ENCODE measurements around the gene TMCO4.

TMCO4 gene

DNA sequence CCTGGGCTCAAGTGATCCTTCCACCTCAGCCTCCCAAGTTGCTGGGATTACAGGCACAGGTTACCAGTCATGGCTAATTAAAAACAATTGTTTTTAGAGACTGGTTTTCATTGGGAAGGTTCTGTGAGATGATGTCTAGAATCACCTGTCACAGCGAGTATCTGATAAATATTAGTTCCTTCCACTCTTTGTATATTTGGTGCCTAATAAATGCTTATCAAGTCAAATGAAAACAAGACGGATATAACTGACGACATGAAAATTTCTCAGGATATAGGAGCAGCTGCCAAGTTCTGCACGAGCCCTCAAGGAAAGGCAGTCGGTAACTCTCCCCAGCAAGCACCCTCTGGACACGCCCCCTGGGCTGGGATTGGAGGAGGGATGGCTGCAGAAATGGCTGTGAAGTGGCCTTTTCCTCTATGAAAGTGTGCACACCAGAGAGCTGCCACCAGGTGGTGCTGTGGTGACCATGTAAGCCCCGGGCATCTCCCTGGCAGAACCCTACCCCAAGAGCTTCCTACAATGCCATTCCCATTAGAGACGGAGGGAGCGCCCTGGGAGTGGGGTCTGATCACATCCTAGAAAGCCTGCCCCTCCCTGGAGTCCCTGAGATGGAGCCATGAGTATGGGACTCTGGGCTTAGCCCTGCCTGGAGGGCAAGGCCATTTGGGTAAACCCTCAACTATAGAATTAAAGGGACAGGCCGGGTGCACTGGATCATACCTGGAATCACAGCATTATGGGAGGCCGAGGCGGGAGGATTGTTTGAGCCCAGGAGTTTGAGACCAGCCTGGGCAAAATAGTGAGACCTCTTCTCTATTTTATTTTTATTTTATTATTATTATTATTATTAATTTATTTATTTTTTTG is 84.1 kb downstream of the TMCO4 start:
- peak; percentile 87 for DNase-seq (ENCODE audit: low spot score)

DNA sequence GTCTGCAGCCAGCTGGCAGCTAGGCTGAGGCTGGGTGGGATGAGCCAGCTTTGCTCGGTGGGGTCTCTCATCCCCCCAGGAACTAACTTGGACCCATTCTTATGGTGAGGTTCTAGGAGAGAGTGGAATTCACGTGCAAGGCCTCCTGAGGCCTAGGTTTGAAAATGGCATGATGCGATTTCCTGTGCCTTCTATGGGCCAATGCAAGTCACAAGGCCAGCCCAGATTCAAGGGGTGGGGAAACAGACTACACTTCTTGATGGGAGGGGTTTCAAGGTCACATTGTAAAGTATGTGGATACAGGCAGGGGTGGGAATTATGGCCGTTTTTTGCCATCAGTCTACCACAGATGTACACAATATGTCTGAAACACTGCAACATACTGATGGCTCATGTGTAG is 86.8 kb downstream of the TMCO4 start:
- DNase-seq (ENCODE audit: low spot score), result no peak

DNA sequence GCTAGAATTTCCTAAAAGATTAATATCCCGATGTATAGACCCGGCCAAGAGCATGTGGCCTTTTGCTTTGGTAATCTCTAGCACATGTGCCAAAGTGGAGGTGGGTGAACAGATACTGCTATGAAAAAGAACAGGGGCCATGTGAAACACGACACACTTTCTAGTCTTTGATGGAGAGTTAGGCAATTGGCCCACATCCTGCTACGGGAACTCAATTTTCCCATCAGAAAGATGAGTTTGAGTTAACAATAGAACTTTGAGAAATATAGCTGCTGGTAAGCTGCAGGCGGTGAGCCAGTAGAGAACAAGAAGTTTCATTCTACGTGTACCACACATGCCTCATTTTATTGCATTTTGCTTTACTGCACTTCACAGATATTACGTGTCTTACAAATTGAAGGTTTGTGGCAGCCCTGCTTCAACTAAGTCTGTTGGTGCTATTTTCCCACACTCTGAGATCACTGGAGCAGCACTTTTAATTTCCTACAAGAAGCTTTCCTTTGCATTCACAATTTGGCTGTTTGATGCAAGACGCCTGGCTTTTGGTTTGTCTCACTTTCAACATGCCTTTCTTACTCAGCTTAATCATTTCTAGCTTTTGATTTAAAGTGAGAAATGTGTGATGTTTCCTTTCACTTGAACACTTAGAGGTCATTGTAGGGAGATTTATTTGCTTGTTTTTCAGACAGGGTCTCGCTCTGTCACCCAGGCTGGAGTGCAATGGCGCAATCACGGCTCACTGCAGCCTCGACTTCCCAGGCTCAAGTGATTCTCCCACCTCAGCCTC is 88.7 kb downstream of the TMCO4 start:
- peak; percentile 37 for DNase-seq (ENCODE audit: low spot score)

DNA sequence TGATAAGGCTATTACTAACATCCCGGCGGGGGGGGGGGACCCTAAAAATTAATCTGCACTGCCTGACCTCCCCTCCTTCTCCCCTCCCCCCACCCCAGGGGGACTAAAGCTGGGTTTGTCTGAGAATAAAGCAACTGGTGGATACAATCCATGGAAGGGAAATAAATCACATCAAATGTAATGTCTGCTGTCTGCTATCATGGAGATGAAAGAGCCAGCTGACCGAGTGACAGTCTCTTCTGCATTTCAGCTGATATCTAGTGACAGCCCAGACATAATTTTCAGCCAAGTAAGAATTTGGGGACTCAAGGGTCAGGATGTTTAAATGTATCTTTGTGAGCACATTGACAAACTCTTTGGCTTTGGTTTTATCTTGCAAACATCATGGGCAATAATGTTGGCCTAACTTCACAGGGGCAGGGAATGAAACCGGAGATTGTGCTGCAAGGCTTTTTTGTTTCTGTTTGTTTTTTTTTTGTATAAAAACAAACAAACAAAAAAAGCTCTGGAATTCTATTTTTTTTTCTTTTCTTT is 90.4 kb downstream of the TMCO4 start:
- no peak for DNase-seq (ENCODE audit: low spot score)

DNA sequence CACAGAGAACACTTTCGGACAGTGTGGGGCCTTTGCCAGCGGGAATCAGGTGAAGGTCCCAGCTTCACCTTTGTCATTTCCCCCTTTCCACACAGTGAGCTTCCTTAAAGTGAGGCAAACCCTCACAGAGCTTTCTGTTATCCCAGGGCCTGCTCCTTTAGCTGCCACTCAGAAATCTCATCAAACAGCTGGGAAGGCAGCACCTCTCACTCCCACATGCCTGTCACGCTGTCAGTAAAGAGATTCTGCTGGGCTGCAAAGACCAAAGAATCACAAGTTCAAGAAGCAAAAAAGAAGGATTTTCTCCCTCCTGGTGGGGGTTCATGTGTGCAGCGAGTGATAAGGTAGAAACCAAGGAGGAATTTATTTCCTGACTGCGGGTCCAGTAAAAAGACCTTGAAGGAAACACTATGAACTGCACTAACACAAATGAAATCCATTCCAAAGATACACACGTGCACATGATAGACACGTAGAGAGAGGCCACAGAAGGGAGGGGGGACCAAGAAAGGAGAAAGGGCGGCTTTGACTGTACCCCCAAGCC is 91.1 kb downstream of the TMCO4 start:
- no peak for DNase-seq (ENCODE audit: low spot score)

DNA sequence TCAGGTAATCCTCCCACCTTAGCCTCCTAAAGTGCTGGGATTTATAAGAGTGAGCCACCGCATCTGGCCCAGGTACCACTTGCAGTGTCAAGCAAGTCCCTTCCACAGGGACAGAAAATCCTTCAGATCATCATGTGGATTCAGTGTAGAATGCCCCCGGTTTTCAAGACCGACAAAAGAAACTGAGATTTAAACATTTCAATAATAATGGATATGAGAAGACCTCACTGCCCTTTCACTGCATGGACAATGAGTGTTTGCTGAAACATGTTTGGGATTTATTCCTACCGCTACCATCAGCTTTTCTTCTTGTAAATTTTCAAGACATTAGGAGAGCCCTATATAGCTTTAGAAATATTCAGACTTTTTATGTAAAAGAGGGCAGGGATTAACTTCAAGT is 93.6 kb downstream of the TMCO4 start:
- no peak for DNase-seq (ENCODE audit: low spot score)

DNA sequence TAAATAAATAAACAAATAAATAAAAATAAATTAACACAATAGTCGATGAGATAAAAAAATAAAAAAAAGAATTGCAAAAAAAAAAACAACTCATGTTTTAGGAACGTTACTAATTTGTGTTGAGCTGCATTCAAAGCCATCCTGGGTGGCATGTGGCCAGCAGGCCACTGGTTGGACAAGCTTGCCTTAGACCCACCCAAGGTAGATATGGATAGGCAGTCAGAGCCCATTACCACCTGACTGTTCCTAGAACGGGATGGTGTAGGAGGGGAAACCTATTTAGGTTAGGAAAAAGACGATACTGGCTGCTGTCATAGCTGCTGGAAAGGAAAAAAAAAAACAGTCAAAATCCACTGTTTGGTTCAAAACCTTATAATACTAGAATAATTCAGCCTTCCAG is 94.3 kb downstream of the TMCO4 start:
- no peak for DNase-seq (ENCODE audit: low spot score)

DNA sequence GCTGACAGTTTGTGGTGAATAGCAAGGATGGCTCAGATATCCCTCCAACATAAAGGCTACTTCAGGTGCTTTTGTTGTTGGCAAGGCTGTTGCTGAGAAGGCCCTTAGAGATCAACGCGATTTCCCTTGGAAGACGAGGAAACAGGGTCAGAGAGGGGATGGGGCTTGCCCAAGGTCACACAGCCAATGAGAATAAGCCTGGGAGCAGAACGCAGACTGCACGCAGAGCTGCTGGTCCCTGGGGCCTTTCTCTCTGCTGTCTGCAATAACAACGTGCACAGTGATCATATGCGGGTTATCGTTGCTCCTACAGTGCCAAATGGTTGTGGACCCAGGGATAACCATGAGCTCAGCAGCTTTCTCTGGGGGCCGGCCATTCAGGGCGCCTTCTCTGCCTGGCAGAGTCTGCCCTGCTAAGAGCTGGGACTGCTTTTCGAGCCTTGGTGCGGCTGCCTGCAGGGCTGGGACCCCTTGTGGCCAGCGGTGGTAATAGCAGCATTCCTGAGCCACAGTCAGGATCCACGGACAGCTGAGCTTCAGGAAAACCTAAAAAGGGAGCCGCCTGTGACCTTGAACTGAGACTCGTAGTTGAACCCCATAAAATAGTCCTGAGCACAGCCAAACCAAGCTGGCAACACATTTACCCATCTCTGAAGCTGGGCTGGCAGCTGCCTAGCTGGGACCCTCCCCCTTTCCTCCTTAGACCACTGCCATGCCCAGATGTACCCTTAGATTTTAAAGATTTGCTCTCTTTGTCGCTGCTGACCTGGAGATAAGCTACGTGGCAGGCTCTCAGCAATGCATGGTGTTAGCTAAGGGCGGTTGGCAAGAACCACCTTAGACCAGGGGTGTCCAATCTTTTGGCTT is 95.2 kb downstream of the TMCO4 start:
- peak; percentile 83 for DNase-seq (ENCODE audit: low spot score)

DNA sequence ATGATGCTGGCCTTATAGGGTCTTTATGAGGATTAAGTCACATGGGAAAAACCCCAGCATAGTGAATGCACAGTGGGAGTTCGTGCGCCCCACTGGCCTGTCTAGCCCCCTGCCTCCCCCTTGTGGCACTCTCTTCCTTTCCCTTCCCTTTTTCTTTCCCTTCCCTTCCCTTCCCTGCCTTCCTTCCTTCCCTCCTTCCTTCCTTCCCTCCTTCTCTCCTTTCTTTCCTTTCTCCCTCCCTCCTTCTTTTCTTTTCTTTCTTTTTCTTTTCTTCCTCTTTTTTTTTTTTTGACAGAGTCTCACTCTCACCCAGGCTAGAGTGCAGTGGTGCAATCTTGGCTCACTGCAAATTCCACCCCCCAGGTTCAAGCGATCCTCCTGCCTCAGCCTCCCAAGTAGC is 96.4 kb downstream of the TMCO4 start:
- no peak for DNase-seq (ENCODE audit: low spot score)

DNA sequence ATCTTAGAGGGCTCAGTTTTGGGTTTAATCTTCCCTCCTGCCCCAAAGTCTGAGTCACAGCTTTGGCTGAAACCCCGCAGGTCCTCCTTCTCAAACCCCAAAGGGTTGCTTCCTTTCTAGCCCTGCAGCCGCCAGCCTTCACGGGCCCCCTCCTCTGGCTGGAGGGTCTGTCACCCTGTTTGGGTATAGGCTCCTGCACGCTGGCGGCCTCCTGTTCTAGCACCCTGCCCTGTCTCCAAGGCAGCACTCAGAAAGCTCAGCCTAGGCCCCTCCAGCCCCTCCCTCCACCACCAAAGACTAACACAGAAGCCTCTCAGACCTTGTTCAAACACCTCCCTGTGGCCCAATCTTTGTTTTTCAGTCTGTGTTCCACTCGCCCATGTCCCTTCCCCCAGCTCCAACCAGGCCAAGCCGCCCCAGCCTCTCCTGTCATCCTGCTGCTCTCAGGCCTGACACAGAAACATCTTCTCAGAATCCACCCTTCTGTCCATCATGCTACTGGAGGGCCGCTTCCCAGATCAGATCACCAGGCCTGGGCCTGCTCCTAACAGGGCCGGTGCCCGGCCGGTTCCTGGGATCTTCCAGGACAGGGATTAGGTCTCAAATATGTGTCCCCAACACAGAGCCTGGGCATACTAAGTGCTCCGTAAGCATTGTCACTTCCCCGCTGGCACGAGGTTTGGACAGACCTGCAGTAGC is 99.5 kb downstream of the TMCO4 start:
- DNase-seq (ENCODE audit: low spot score), result no peak

DNA sequence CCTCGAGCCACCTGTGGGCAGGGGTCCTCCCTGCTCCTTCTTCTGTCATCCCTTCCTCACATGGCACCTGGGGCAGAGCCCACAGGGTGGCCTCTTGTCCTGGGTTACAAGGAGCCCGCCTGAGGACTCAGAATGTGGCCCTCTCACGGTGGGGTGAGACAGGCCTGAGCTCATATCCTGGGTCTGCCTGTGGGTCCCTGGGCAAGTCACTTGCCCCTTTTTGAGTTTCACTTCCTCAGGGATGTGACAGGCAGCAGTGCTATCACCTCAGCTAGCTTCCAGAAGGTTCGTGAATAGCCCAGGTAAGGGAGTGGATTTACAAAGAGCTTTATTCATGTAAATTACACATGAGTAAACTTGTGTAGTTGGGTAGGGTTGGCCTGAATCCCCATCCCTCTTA is 101.5 kb downstream of the TMCO4 start:
- no peak for DNase-seq (ENCODE audit: low spot score)

DNA sequence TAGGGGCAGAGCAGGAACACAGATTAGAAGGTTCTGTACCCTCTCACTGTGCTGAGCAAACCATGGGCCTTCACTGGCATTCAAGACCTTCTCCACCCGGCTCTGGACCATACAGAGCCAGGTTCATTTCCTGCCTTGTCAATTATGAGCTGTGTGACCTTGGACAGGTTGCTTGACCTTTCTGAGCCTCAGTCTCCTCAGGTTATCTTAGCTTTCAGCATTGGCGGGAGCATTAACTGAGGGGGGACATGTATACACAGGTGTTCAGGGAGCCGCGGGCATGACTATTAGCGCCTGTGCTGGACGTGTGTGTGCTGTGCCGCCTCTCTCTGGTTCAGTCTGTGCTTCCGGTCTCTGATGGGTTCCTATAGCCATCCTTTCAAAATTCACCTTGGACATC is 102.9 kb downstream of the TMCO4 start:
- DNase-seq (ENCODE audit: low spot score), result no peak

DNA sequence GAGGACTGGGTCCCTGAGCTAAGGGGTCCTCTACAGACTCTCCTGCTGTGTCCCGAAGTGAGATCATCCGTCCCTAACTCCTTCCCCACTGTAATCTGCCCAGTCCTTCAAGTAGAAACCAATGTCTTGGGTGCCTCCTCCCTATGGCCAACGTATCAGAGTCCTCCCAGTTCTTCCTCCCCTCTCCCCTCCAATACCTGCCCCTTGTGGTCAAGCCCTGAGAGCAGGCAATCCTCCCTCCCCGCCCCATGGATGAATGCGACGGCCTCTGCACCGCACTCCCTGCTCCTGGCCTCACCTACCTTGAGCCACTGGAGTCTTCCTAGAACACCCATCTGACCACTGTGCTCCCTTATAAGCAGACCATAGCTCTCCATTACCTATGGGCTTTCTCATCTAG is 103.9 kb downstream of the TMCO4 start:
- no peak for DNase-seq (ENCODE audit: low spot score)

DNA sequence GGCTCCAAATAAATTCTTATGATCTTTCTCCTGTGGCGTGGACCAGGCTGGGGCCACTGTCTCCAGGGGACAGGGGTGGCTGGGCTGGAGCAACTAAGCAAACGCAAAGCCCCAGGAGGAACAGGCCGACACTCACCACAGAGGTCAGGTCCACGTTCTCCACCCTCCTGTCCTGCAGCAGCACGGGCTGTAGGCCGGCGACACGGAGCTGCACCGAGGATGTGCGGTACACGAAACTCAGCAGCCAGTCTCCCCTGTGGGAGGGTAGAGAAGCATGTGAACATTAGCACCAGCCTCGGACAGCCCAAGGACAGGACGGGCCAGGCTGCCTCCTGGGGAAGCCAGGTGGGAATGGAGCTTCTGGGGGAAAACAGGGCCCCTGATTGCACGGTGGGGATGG is 105.4 kb downstream of the TMCO4 start:
- DNase-seq (ENCODE audit: low spot score), result no peak

DNA sequence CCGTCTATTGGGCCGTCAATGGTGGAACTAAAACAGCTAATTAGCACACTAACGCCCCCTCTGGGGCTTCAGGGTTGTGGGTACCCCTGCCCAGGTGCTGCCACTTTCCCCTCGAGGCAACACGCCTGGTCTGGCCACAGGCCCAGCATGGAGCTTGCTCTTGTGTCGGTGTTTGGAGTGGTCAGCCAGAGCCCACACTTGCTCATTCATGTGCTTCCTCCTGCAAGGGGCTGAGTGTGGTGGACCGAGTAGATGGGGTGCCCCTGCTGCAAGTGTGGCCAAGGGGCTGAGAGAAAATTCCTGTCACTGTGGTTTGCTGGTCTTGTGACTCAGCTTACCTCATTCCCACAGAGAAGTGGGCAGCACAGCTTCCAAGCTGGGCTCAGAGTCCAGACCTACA is 109.4 kb downstream of the TMCO4 start:
- no peak for DNase-seq (ENCODE audit: low spot score)

DNA sequence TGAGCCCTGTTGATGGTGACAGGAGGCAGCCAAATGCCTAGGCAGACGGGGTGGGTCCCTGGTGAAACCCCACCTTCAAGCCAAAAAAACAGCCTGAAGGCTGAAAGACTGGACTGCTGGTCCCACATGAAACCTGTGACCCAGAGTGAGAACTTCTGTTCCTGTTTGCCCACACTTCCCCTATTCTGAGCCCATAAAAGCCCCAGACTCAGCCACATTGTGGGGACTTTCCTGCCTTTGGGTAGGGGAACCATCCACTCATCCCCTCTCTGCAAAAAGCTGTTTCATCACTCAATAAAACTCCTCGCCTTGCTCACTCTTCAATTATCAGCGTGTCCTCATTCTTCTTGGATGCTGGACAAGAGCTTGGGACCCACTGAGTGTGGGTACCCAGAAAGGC is 109.9 kb downstream of the TMCO4 start:
- no peak for DNase-seq (ENCODE audit: low spot score)

DNA sequence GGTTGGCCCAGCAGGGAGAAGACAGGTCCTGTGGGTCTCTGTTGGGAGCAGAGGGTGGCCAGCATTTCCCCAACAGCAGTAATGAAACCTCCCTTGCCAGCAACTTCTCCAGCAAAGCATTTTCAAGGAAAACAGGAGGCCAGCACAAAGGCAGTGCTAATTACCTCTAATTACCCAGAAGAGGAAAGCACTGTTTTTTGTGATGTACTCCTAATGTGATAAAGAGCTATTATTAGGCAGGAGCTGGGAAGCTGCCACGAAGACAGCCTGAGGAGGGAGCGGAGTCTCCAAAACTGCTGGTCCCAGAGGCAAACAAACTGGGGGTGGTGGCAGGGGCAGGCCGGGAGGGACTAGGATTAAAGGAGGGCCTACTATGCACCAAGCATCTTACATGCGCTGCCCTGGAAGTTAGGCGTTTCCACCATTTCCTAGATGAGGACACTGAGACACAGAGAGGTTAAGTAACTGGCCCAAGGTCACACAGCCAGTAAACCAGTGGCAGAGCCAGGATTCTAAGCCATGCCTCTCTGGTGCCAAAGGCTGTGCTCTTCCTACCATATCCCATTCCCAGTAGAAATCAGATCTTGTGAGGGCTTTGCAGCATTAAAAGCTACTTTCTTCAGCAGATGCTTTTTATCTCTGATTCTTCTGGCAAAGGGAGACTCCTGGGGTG is 110.5 kb downstream of the TMCO4 start:
- DNase-seq (ENCODE audit: low spot score), result no peak

DNA sequence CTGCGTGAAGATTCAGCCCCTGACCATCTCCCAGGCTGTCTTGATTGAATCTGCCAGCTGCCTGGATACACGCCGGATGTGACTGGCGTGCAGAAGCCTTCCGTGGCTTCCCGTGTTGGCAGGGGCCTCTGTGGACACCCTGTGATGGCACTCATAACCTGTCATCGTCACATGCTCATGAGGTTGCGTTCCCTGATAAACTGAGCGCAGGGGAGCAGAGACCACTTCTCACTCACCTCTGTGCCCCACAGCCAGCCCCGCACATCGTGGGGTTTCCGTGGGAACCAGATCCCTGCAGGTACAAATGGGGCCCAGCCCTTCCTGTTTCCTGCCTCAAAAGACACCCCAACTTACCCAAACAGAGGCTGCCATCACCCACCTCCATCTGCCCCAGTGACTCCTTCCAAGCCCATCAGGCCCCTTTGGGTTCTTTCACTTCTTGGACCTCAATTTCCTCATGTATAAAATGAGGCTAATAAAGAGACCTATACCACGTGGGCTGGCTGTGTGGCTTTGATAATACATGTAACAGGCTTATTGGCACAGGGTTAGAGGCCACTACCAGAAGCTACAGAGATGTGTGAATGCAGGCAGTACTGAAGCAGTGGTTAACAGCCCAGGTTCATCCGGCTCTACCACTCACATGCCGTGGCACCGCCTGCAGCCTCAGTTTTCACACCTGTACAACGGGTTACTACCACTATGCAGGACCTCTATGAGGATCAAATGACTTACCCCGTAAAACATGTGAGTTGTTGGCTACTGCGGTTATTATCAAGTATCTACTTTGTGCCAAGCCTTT is 111.5 kb downstream of the TMCO4 start:
- DNase-seq (ENCODE audit: low spot score), result no peak

DNA sequence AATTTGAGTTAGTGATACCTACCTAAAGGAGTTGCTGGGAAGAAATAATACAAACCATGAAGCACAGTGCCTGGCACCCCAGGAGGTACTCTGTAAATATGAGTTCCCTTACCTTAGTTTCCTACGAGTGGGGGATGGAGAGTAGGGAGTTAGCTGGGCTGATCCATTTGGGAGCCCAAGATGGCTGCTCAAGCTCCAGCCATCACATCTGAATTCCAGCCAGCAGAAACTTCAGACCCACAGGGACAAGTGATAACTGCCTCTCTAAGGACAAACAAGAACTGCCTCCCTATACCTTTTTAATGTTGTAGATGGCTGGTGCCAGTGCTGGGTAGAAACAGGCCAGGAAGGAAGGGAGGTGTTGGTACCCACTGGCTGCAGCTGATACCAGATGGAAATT is 112.3 kb downstream of the TMCO4 start:
- no peak for DNase-seq (ENCODE audit: low spot score)

DNA sequence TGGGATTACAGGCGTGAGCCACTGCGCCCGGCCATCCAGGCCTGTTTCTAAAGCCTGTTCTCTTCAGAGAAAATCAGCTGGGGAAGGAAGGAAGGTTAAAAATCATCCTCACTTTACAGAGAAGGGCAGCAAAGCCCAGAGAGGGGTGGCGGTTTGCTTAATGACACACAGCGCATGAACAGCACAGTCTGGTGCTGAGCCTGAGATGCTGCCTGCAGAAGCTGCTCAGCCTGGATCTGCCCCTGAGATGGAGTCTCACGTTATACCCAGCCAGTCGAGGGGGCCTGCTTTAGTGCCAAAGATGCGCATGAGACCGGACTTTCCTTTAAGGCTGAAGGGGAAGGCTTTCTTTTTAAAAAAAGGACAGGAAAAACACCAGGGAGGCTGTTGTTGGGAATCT is 113.7 kb downstream of the TMCO4 start:
- no peak for DNase-seq (ENCODE audit: low spot score)

Measured in COLO829 (cell line).